Suprapubic skin (tissue), 4 donors: ENCODE results near the gene PET100. TPM values are rescaled to one million over a fixed set of nuclear protein-coding genes. Genes with fewer than 3 reads are reported as not detected.

Experiments used
- DNase-seq, 2 donors: peaks; one replicate each; pipeline ENCODE4 v3.0.0-alpha.2; 2019; ENCODE audit warnings: low spot score in 2 of 2
- H3K27ac ChIP-seq: fragments of 200-600 bp; sonication (generic); one replicate; pipeline ENCODE4 v1.5.1; 2019
- H3K27me3 ChIP-seq: fragments of 200-600 bp; sonication (generic); one replicate; pipeline ENCODE4 v1.5.1; 2019
- H3K36me3 ChIP-seq: fragments of 200-600 bp; sonication (generic); one replicate; pipeline ENCODE4 v1.5.1; 2019
- H3K4me1 ChIP-seq: fragments of 200-600 bp; sonication (generic); one replicate; pipeline ENCODE4 v1.5.1; 2019
- H3K4me3 ChIP-seq: fragments of 200-600 bp; sonication (generic); one replicate; pipeline ENCODE4 v1.5.1; 2019; ENCODE audit warnings: mild to moderate bottlenecking
- H3K9me3 ChIP-seq: fragments of 200-600 bp; sonication (generic); one replicate; pipeline ENCODE4 v1.5.1; 2019
- EP300 ChIP-seq: sonication (generic); formaldehyde crosslinking; IDR thresholded peaks from one replicate; pipeline ENCODE4 v1.6.1; 2017; ENCODE audit warnings: antibody characterized with exemption
- POLR2A ChIP-seq, 2 donors: fragments of 450-650 bp; IDR thresholded peaks; one replicate each; pipeline ENCODE4 v1.6.1; 2017; ENCODE audit warnings: antibody characterized with exemption in 2 of 2, mild to moderate bottlenecking in 2 of 2, moderate library complexity in 2 of 2
- POLR2AphosphoS5 ChIP-seq, 3 donors: sonication (generic); formaldehyde crosslinking; IDR thresholded peaks; one replicate each; pipeline ENCODE4 v1.6.1; 2017; ENCODE audit warnings: antibody characterized with exemption in 3 of 3
- WGBS: methylation state at CpG from one replicate; pipeline ENCODE4 v1.1.5; 2018; 5-methylcytosine and 5-hydroxymethylcytosine counted together
- total RNA-seq, 4 donors: library from RNA; depleted of rRNA; stranded (reverse); fragments of >200 nt; gene quantifications; one replicate each; pipeline ENCODE4 v1.1.0, GENCODE V29; 2016
- TF ChIP-seq, protein P1 (sequence below), 2 donors: fragments of 200-600 bp in 1 of 2; fragments of 450-650 bp in 1 of 2; sonication (generic) in 1 of 2; IDR thresholded peaks; one replicate each; pipeline ENCODE4 v1.5.1; 2016 to 2019; ENCODE audit warnings: antibody characterized with exemption in 2 of 2, mild to moderate bottlenecking in 1 of 2, moderate library complexity in 1 of 2

The PET100 gene
- total RNA-seq, 4 donors from 2014 or later = 11.4 to 17.4 (median 12.6) TPM

GRCh38 chr19:7637374-7638256 is 8.0 kb downstream of the PET100 start:
- DNase-seq = no peak
- 59% methylated on average over 14 of the region's 30 CpGs for WGBS
- Histone ChIP-seq H3K9me3 (no peaks in the 10 kb centered on the region), H3K27me3 (peaks cover 18% of the 10 kb centered on the region), H3K4me3 (peak overlapping the region; percentile 74), H3K36me3 (peaks cover 9% of the 10 kb centered on the region), H3K4me1 (peaks cover 20% of the 10 kb centered on the region), H3K27ac (peak overlapping the region; percentile 88)
- TF ChIP-seq, protein P1, sequence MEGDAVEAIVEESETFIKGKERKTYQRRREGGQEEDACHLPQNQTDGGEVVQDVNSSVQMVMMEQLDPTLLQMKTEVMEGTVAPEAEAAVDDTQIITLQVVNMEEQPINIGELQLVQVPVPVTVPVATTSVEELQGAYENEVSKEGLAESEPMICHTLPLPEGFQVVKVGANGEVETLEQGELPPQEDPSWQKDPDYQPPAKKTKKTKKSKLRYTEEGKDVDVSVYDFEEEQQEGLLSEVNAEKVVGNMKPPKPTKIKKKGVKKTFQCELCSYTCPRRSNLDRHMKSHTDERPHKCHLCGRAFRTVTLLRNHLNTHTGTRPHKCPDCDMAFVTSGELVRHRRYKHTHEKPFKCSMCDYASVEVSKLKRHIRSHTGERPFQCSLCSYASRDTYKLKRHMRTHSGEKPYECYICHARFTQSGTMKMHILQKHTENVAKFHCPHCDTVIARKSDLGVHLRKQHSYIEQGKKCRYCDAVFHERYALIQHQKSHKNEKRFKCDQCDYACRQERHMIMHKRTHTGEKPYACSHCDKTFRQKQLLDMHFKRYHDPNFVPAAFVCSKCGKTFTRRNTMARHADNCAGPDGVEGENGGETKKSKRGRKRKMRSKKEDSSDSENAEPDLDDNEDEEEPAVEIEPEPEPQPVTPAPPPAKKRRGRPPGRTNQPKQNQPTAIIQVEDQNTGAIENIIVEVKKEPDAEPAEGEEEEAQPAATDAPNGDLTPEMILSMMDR (IDR thresholded peaks at IDR 0.05) = no peak
- TF ChIP-seq EP300 (no peak), POLR2A (IDR thresholded peaks at IDR 0.05) (no peak), POLR2AphosphoS5 (IDR thresholded peaks at IDR 0.05) (no peak)

- Histone ChIP-seq H3K9me3 (no peaks in the 10 kb centered on the region), H3K36me3 (peaks cover 5% of the 10 kb centered on the region), H3K4me1 (peaks cover 20% of the 10 kb centered on the region), H3K4me3 (no peak overlapping the region), H3K27me3 (peaks cover 18% of the 10 kb centered on the region), H3K27ac (no peak overlapping the region)
- DNase-seq = no peak
- TF ChIP-seq EP300 (no peak), POLR2A (IDR thresholded peaks at IDR 0.05) (no peak), POLR2AphosphoS5 (IDR thresholded peaks at IDR 0.05) (no peak)
- TF ChIP-seq, protein P1 (IDR thresholded peaks at IDR 0.05) = no peak
- WGBS = 92% methylated on average over 9 of the region's 12 CpGs
Observed at GRCh38 chr19:7638802-7639465, 9.3 kb downstream of the PET100 start.

DNA sequence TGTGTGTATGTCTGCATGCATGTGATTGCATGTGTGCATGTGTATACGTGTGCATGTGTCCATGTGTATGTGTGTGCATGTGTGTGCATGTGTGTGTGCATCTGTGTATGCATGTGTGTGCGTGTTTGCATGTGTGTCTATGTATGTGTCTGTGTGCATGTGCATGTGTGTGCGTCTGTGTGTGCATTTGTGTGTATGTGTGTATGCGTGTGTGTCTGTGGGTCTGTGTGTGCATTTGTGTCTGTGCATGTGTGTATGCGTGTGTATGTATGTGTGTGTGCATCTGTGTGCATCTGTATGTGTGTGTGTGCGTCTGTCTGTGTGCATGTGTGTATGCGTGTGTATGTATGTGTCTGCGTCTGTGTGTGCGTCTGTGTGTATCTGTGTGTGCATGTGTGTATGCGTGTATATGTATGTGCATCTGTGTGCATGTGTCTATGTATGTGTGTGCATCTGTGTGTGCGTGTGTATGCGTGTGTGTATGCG is 10.3 kb downstream of the PET100 start:
- WGBS = 95% methylated on average over 13 of the region's 13 CpGs
- DNase-seq = no peak
- TF ChIP-seq, protein P1 (IDR thresholded peaks at IDR 0.05) = no peak
- TF ChIP-seq POLR2A (IDR thresholded peaks at IDR 0.05) (no peak), POLR2AphosphoS5 (IDR thresholded peaks at IDR 0.05) (no peak), EP300 (no peak)
- Histone ChIP-seq H3K36me3 (peaks cover 8% of the 10 kb centered on the region), H3K4me3 (no peak overlapping the region), H3K27me3 (peaks cover 18% of the 10 kb centered on the region), H3K9me3 (no peaks in the 10 kb centered on the region), H3K4me1 (peaks cover 20% of the 10 kb centered on the region), H3K27ac (no peak overlapping the region)

DNA sequence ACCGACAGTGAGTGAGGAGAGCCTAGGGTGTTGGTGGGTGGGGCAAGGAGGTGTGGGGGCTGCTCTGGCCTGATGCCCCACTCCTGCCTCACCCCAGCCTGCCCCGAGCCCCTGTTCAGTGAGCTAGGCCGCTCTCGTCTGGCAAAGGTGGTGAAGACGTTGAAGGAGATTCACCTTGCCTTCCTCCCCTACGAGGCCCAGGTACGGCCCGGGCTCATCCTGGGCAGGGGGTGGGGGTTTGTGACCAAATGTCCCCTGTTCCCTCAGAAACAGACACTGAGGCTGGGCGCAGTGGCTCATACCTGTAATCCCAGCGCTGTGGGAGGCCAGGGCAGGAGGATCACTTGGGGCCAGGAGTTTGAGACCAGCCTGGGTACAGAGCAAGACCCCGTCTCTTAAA is 11.2 kb downstream of the PET100 start:
- WGBS = 87% methylated on average over 11 of the region's 11 CpGs
- no peak for TF ChIP-seq POLR2AphosphoS5 (IDR thresholded peaks at IDR 0.05)
- TF ChIP-seq, protein P1 (IDR thresholded peaks at IDR 0.05) = no peak
- Histone ChIP-seq H3K27ac (no peak overlapping the region), H3K27me3 (peaks cover 18% of the 10 kb centered on the region), H3K36me3 (peaks cover 8% of the 10 kb centered on the region), H3K9me3 (no peaks in the 10 kb centered on the region), H3K4me1 (peaks cover 20% of the 10 kb centered on the region), H3K4me3 (no peak overlapping the region)
- no peak for DNase-seq
